ENCODE data around the gene MFF.

The MFF gene

DNA sequence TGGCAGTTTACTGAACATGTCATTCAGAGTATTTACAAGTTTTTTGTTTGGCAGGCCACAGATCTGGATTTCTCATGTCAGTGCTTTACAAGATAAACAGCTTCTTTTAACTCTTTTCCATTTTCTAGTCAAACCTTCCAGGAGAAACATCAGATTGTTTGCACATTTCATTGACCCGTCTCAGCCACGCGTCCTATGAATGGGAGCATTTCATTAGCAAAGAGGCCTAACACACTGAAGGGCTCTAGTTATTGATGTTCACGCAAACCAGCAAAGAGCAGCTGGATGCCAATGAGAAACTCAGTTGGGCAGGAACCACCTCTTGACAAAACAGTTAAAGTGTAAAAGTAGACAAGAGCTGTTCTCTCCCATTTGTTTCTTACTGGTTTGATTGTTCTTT lies 29.2 kb upstream of the MFF start:
- no peak for DNase-seq (ENCODE audit: extremely low read depth, low read depth)
- TF ChIP-seq, protein P1, sequence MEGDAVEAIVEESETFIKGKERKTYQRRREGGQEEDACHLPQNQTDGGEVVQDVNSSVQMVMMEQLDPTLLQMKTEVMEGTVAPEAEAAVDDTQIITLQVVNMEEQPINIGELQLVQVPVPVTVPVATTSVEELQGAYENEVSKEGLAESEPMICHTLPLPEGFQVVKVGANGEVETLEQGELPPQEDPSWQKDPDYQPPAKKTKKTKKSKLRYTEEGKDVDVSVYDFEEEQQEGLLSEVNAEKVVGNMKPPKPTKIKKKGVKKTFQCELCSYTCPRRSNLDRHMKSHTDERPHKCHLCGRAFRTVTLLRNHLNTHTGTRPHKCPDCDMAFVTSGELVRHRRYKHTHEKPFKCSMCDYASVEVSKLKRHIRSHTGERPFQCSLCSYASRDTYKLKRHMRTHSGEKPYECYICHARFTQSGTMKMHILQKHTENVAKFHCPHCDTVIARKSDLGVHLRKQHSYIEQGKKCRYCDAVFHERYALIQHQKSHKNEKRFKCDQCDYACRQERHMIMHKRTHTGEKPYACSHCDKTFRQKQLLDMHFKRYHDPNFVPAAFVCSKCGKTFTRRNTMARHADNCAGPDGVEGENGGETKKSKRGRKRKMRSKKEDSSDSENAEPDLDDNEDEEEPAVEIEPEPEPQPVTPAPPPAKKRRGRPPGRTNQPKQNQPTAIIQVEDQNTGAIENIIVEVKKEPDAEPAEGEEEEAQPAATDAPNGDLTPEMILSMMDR (IDR thresholded peaks at IDR 0.05; ENCODE audit: low read depth, low read length, missing control alignments) = no peak
- no peak overlapping the region for H3K4me3 ChIP-seq (replicated peaks; ENCODE audit: low read depth, low read length)

DNA sequence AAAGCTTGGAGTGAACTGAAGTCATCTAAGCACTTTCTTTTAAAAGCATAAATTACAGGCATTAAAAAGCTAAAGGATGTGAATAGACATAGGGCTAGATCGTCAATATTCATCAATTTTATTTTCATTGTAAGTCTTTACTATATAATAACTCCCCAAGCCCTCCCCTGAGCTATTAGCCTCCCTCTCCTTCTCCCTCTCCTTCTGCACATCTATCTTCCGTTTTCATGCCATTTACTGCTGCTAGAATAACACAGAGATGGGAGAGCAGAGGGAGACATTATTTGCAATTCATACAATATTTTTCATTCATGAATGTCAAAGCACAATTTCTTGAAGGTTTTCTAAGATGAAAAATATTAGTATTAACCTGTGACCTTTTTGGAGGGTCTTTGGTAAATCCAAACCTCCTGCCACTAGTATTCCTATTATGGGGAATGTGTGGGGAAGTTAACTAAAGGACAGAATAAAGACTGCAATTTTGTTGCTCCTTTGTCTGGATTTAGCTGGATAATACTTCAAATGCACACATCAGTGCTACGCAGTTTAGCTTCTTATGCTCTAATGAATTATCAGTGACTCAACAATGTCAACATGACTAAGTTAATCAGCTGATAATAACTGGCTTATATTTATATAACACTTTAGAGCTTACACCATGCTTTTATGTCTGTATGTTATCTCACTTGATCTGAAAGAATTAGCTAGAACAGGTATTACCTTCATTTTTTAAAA lies 28.2 kb upstream of the MFF start:
- DNase-seq (ENCODE audit: extremely low read depth, low read depth) = no peak

DNA sequence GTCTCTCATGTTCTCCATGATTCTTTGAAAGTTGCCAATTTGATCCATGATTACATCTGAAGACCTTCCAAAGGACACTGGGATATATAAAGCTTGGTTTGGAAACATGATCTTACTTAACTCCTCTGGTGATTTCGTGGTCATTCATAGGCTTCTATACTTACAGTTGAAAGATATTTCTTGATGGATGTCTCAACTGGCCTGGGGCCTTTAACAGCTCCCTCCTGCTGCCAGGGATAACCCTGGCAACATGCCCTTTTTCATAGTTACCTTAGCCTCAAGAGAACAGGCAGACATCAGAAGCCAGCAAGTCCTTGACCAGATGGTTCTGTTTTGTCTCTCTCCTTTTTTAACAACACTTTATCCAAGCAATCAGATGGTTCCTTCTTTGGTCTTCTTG lies 23.5 kb upstream of the MFF start:
- no peak overlapping the region for H3K4me3 ChIP-seq (replicated peaks; ENCODE audit: low read depth, low read length)
- DNase-seq (ENCODE audit: extremely low read depth, low read depth) = no peak
- TF ChIP-seq, protein P1 (IDR thresholded peaks at IDR 0.05; ENCODE audit: low read depth, low read length, missing control alignments) = no peak

More for the DNA sequence above, 28.2 kb upstream of the MFF start:
- TF ChIP-seq, protein P1 (IDR thresholded peaks at IDR 0.05; ENCODE audit: low read depth, low read length, missing control alignments) = no peak
- no peak overlapping the region for H3K4me3 ChIP-seq (replicated peaks; ENCODE audit: low read depth, low read length)

DNA sequence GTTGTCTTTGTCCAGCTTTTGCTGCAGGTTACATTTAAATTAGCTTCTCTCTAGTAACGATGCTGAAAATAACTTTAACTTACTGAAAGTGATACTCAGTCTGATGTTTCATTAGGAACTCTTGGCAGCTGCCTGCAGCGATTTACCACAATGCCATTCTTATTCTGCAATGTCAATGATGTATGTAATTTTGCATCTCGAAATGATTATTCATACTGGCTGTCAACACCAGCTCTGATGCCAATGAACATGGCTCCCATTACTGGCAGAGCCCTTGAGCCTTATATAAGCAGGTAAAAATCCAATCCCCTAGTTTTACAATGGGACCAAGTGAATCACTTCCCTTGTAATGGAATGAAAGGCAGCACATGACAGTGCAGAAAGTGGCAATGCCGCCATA lies 16.3 kb upstream of the MFF start:
- TF ChIP-seq, protein P1 (IDR thresholded peaks at IDR 0.05; ENCODE audit: low read depth, low read length, missing control alignments) = no peak
- no peak overlapping the region for H3K4me3 ChIP-seq (replicated peaks; ENCODE audit: low read depth, low read length)
- DNase-seq (ENCODE audit: extremely low read depth, low read depth) = no peak

DNA sequence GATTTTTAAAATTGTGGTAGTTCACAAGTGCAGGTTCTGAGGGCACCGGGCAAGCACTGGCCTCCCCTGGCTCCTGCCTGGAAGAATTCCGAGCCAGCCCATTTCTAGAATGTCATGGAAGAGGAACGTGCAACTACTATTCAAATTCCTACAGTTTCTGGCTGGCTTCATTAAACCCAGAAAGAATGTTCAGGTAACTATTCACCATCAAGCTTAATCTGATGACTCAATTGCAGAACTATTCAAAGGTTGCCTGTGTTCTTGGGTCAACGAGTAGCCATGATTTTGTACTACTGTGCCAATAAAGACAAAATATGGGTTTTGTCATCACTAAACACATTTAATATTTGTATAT lies 14.3 kb upstream of the MFF start:
- DNase-seq (ENCODE audit: extremely low read depth, low read depth) = no peak
- TF ChIP-seq, protein P1 (IDR thresholded peaks at IDR 0.05; ENCODE audit: low read depth, low read length, missing control alignments) = no peak
- H3K4me3 ChIP-seq (replicated peaks; ENCODE audit: low read depth, low read length) = no peak overlapping the region

DNA sequence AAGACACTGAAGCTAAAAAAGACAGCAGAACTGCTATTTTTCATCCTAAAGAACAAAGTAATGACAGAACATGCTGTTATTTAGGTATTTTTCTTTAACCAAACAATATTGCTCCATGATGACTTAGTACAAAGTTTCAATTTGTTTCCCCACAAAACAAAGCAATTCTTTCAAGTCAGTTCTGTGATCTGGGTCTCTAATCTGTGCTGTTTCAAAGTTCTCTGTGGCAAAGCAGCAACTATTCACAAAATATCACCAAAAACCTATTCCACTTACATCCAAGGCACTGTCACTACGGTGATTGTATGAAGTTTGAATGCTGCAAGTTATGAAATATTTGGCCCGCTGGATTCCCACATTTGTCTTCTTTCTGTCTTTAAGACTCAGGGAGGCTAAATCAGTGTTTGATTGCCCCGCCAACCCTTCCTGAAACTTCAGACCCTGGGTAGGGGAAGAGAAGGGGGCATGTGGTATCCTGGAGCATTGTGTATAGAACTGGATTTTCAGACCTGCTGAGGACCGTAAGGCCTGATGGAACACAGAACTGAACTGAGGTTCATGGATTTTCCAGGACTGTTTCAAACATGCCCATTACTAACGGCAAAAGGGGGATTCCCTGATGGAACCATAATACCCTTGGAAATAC lies 13.1 kb upstream of the MFF start:
- H3K4me3 ChIP-seq (replicated peaks; ENCODE audit: low read depth, low read length) = no peak overlapping the region
- DNase-seq (ENCODE audit: extremely low read depth, low read depth) = no peak
- TF ChIP-seq, protein P1 (IDR thresholded peaks at IDR 0.05; ENCODE audit: low read depth, low read length, missing control alignments) = no peak

Data from HFF-Myc (cell line).